ENCODE data around the gene LIPC. TPM values are rescaled to one million over a fixed set of nuclear protein-coding genes. Genes with fewer than 3 reads are reported as not detected.

The LIPC gene
- total and polyA plus RNA-seq, 10 of the 15 experiments (the other 5 are each of a cell fraction or from before 2014, with no cell fraction given), result 0.06 to 0.31 (median 0.16) TPM; not detected in 1

DNA sequence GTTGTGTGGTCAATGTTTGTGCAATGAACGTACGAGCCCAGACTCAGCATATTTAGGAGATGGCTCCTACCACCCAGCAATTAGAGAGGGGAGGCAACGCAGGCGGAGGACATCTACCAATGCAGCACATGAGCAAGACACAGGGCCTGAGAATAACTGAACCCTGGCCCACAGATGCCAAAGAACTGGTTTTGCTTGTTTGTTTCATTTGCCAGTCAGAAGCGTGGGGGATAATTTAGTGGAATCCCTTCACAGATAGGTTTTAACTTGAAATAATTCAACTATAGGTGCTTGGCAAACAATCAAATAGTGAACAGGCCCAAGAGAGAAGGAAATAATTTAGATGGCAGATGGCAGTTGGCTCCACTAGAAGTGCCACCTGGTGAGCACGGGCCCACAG lies 54.8 kb downstream of the LIPC start:
- Histone ChIP-seq H3K79me2 (ENCODE audit: control insufficient read depth, insufficient read depth, low read length) (no peaks in the 10 kb centered on the region), H3K4me1 (ENCODE audit: control insufficient read depth, insufficient read depth, low read length) (no peaks in the 10 kb centered on the region), H3K9me3 (replicated peaks; ENCODE audit: control insufficient read depth, insufficient read depth, low read length) (no peaks in the 10 kb centered on the region; the same call in 1 of the 3 replicates), H3K4me2 (ENCODE audit: control insufficient read depth, insufficient read depth) (no peak overlapping the region), H2AFZ (ENCODE audit: control insufficient read depth, low read depth, low read length) (no peak overlapping the region), H3K4me3 (no peak overlapping the region), H3K36me3 (ENCODE audit: control insufficient read depth in 2 of 2, insufficient read depth in 2 of 2, low read length in 1 of 2) (no peaks in the 10 kb centered on the region), H4K20me1 (ENCODE audit: control insufficient read depth, insufficient read depth) (no peaks in the 10 kb centered on the region), H3K27ac (ENCODE audit: control insufficient read depth, insufficient read depth) (no peak overlapping the region), H3K27me3 (replicated peaks in 1 of 2; ENCODE audit: control insufficient read depth in 2 of 2, insufficient read depth in 2 of 2, low read length in 1 of 2) (no peaks in the 10 kb centered on the region), H3K9ac (ENCODE audit: control insufficient read depth, insufficient read depth, low read length) (no peak overlapping the region)
- CTCF ChIA-PET, result no interaction called here
- ATAC-seq (no peak), DNase-seq (ENCODE audit: low read depth, low spot score) (no peak), FAIRE-seq (no peak)
- POLR2A ChIA-PET, result no interaction called here
- in situ Hi-C loops (cut with MboI), result no loop called here
- intact Hi-C loops (cut with micrococcal nuclease; ENCODE audit: unreplicated experiment), result no loop called here
- BruUV-seq (replicated peaks), result no TSS peak
- 79% methylated on average over 6 of the region's 6 CpGs for WGBS (ENCODE audit: insufficient coverage, insufficient replicate concordance, low lambda C conversion rate, missing lambda C conversion rate)
- no peak for TF ChIP-seq FOXK2 (IDR thresholded peaks at IDR 0.05)
- RAD21 ChIA-PET (ENCODE audit: unreplicated experiment), result no interaction called here
- SMC1A ChIA-PET (ENCODE audit: uncharacterized antibody, unreplicated experiment), result interaction anchor here (0.6 to 1.5 kb wide), 3 partner anchors 15 to 39 kb away, joined by 3 to 4 read pairs (median 3); no protein-coding TSS in a partner anchor

DNA sequence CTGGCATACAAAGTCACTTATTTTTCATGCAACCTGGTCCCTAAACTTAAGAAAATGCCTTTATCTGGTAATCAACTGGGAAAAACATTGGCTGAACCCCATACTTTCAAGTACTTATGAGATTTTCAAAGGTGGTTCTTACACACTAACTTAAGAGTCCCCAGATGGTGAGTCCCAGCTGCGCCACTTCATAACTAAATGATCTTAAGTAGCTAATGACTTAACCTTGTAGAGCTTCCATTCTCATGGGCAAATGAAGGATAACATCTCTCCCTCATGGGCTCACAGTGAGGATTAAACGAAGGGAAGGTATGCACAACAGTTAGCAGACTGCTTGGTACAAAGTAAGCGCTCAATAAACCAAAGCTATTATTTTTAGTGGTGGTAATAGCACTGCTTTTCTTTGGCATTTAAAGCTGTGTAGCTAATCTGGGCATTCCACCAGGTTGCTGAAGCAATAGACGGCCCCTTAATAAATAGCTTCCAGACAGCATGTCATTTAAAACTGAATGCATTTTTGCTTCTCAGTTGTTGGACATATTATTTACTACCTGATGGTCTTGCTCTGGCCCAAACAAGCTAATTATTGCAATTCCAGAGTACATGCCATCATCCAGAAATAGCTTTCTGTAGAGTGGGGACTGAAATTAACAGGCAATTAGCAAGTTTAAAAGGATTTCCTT lies 55.4 kb downstream of the LIPC start:
- ChIA-PET CTCF (interaction anchor here (1.3 to 1.5 kb wide), 2 partner anchors 10 kb away, joined by 4 to 6 read pairs; no protein-coding TSS in a partner anchor), POLR2A (interaction anchor here (0.8 kb wide), 1 partner anchor 14 kb away, joined by 3 read pairs; no protein-coding TSS in a partner anchor), RAD21 (ENCODE audit: unreplicated experiment) (no interaction called here), SMC1A (ENCODE audit: uncharacterized antibody, unreplicated experiment) (interaction anchor here (0.7 to 2.0 kb wide), 7 partner anchors 9 to 98 kb away, joined by 3 to 6 read pairs (median 4); no protein-coding TSS in a partner anchor)
- no TSS peak for BruUV-seq (replicated peaks)
- ATAC-seq (no peak), FAIRE-seq (no peak), DNase-seq (ENCODE audit: low read depth, low spot score) (no peak)
- H3K9me3 ChIP-seq (replicated peaks; ENCODE audit: control insufficient read depth, insufficient read depth, low read length), result no peaks in the 10 kb centered on the region; the same call in 1 of the 3 replicates
- H3K36me3 ChIP-seq (ENCODE audit: control insufficient read depth in 2 of 2, insufficient read depth in 2 of 2, low read length in 1 of 2), result no peaks in the 10 kb centered on the region
- no peak overlapping the region for H3K27ac ChIP-seq (ENCODE audit: control insufficient read depth, insufficient read depth)
- H3K9ac ChIP-seq (ENCODE audit: control insufficient read depth, insufficient read depth, low read length), result no peak overlapping the region
- no peaks in the 10 kb centered on the region for H3K27me3 ChIP-seq (replicated peaks in 1 of 2; ENCODE audit: control insufficient read depth in 2 of 2, insufficient read depth in 2 of 2, low read length in 1 of 2)
- intact Hi-C loops (cut with micrococcal nuclease; ENCODE audit: unreplicated experiment), result no loop called here
- H4K20me1 ChIP-seq (ENCODE audit: control insufficient read depth, insufficient read depth), result no peaks in the 10 kb centered on the region
- no peak overlapping the region for H3K4me2 ChIP-seq (ENCODE audit: control insufficient read depth, insufficient read depth)
- no peak overlapping the region for H2AFZ ChIP-seq (ENCODE audit: control insufficient read depth, low read depth, low read length)
- H3K4me3 ChIP-seq, result no peak overlapping the region
- WGBS (ENCODE audit: insufficient coverage, insufficient replicate concordance, low lambda C conversion rate, missing lambda C conversion rate), result 61% methylated on average over 4 of the region's 4 CpGs
- in situ Hi-C loops (cut with MboI), result no loop called here
- TF ChIP-seq, protein P1, sequence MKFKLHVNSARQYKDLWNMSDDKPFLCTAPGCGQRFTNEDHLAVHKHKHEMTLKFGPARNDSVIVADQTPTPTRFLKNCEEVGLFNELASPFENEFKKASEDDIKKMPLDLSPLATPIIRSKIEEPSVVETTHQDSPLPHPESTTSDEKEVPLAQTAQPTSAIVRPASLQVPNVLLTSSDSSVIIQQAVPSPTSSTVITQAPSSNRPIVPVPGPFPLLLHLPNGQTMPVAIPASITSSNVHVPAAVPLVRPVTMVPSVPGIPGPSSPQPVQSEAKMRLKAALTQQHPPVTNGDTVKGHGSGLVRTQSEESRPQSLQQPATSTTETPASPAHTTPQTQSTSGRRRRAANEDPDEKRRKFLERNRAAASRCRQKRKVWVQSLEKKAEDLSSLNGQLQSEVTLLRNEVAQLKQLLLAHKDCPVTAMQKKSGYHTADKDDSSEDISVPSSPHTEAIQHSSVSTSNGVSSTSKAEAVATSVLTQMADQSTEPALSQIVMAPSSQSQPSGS (IDR thresholded peaks at IDR 0.05; ENCODE audit: low read length), result no peak
- no peak for TF ChIP-seq ATF7 (IDR thresholded peaks at IDR 0.05; ENCODE audit: low read depth)
- TF ChIP-seq PML (IDR thresholded peaks at IDR 0.05; ENCODE audit: low read length), result no peak
- TF ChIP-seq TAF1 (IDR thresholded peaks at IDR 0.05; ENCODE audit: borderline replicate concordance, low read depth, low read length), result no peak
- TF ChIP-seq TBL1XR1 (IDR thresholded peaks at IDR 0.05; ENCODE audit: low read depth, low read length), result no peak
- no peak for TF ChIP-seq ZNF207 (IDR thresholded peaks at IDR 0.05; ENCODE audit: borderline replicate concordance)
- TF ChIP-seq, protein P2, sequence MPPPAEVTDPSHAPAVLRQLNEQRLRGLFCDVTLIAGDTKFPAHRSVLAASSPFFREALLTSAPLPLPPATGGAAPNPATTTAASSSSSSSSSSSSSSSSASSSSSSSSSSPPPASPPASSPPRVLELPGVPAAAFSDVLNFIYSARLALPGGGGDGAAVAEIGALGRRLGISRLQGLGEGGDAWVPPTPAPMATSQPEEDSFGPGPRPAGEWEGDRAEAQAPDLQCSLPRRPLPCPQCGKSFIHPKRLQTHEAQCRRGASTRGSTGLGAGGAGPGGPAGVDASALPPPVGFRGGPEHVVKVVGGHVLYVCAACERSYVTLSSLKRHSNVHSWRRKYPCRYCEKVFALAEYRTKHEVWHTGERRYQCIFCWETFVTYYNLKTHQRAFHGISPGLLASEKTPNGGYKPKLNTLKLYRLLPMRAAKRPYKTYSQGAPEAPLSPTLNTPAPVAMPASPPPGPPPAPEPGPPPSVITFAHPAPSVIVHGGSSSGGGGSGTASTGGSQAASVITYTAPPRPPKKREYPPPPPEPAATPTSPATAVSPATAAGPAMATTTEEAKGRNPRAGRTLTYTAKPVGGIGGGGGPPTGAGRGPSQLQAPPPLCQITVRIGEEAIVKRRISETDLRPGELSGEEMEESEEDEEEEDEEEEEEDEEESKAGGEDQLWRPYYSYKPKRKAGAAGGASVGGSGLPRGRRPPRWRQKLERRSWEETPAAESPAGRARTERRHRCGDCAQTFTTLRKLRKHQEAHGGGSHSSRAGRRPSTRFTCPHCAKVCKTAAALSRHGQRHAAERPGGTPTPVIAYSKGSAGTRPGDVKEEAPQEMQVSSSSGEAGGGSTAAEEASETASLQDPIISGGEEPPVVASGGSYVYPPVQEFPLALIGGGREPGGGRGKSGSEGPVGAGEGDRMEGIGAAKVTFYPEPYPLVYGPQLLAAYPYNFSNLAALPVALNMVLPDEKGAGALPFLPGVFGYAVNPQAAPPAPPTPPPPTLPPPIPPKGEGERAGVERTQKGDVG (CRISPR knock-in tag; IDR thresholded peaks at IDR 0.05), result no peak
- no peak for TF ChIP-seq HDAC2 (IDR thresholded peaks at IDR 0.05)
- no peaks in the 10 kb centered on the region for H3K4me1 ChIP-seq (ENCODE audit: control insufficient read depth, insufficient read depth, low read length)
- H3K79me2 ChIP-seq (ENCODE audit: control insufficient read depth, insufficient read depth, low read length), result no peaks in the 10 kb centered on the region

Measured in GM12878 (cell line).